HK-2 (cell line): ENCODE results near the gene TRIM9.

ENCODE experiments used
- DNase-seq: peaks from one replicate; pipeline ENCODE4 v3.0.0-alpha.2; 2018; ENCODE audit not compliant: unreplicated experiment

Gene TRIM9

DNA sequence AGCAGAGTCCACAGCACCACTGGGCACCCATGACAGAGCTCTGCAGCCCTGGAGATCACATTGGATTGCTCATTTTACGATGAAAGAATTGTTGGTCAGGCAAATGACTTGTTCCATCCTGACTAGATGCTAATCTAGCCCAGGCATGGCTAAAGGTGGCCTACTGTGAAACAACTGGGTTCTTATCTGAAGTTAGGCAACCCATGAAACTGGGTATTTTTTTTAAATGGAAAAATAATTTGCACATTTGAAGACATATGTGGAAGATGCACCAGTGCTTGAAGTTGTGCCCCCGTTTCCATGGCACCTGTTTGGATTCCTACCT, 158.9 kb downstream of the TRIM9 start:
- DNase-seq: no peak

DNA sequence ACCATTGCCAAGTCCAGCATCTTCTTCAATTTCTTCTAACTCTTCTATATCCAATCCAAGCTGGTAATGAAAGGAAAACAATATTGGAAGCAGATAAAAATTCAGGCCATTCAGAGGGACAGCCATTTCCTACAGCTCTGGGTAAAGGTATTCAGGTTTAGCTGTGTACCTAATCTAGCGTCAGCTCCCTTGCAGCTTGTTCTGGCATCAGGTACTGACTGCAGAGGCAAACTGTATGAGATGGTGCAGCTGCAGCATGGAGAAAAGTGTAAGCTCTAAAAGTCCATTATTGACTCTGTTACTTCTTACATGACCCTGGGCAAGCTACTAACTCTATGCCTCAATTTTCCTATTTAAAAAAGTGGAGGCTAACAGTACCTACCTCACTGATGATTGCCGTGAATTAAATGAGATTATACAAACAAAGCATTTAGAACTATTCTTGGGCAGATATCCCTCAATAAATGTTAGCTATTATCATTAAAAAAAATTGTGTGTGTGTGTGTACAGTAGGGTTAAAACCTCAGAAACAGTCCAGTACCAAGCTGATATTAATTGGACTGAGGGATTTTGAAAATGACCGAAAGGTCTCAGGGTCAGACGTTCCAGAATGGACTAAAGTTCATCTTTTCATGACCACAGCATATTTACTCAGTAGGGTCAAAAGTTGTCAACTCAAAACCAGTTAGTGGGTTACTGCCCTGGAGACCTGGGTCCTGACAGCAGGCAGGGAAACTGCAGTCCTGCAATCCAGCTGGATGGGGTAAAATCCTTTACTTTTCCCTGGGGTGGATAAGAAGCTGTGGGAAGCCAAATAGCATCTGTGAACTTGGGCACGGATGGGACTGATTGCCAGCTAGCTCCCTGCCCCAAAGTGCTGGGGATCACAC, 159.5 kb downstream of the TRIM9 start:
- DNase-seq: no peak

DNA sequence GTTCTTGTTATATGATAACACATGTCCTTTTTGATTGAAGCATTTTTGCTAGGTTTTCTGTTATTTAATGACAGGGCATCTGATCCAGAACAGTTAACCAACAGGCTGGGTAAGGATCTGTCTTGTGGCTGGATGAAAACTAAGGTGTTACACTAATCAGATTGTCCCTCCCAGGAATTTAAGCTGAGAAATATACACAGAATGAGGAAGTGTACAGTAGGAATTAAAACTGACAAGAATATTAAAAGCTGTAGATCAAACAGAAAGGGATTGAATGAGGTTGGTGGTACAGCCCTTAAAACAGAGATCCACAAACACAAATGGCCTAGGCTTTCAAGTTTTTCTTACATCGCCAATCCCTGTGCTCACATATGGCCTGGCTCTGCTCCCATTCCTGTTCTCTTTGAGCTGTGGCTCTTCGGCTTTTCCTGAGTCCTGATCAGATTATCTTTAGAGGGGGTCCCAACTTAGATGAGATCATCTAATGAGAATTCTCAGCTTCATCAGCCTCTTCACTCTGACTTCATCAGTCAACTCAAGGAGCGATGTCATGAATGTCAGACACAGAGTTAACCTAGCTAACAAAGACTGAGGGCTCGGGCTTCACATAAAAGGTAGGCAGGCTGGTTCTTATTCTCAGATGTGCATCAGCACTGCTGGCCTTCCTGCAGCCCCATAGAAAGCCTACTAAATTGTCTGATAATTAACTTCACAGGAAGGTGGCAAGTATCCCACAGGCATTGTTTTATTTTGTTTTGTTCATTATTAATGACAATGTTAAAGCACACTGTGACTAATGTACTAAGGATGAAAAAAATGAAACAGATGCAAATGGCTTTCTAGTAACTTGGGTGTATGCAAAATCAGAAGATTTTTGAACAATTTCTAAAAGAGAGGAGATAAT, 162.1 kb downstream of the TRIM9 start:
- no peak for DNase-seq

DNA sequence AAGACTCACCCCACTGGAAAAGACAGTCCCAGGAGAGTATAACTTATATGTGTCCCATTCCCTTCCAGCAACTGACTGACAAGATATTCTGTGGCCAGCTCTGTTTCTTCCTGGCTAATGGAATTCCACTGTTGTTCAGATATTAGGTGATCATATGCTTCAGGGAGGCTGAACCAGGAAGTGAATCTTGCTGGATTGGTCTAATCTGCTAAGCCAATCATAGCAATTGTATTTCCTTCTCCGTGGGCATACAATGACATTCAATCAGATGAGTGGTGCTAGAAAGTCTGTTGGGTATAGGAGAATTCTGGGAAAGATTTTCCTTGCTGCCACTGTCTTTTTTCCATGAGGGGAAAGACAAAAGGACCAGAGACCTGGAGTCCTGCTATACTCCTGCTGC, 162.7 kb downstream of the TRIM9 start:
- DNase-seq: no peak

DNA sequence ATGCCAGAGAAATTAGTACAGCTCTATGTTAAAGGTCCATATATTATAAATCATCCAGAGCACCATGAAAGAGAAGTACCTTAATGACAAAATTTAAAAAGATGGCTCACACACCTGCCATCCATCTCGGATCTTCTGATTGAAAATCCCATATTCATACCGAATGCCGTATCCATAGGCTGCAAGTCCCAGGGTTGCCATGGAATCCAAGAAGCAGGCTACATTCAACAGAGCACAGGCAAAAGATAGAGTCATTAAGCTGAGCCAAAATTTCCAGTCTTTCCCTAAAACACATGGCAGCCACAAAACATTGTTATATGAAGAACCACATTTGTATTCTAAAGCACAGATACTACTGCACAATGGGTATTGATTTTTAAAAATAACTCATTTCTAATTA, 163.3 kb downstream of the TRIM9 start:
- no peak for DNase-seq

DNA sequence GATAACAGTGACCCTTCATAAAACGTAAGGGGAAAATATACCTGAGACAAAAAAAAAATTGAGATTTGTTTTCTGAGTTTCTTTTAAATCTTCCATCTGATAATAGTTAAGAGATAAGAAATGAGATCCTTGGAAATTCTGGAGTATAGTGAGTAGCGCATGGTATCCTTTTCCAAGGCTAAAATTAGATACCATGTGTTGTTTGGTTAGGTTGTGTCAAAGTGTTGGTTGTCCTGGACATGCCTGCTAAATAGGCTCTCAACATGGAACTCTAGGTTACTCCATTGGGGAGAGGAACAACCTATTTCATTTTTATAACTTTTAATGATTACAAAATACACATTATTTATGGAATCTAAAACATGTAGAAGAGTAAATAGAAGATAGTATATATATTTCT, 165.4 kb downstream of the TRIM9 start:
- no peak for DNase-seq

DNA sequence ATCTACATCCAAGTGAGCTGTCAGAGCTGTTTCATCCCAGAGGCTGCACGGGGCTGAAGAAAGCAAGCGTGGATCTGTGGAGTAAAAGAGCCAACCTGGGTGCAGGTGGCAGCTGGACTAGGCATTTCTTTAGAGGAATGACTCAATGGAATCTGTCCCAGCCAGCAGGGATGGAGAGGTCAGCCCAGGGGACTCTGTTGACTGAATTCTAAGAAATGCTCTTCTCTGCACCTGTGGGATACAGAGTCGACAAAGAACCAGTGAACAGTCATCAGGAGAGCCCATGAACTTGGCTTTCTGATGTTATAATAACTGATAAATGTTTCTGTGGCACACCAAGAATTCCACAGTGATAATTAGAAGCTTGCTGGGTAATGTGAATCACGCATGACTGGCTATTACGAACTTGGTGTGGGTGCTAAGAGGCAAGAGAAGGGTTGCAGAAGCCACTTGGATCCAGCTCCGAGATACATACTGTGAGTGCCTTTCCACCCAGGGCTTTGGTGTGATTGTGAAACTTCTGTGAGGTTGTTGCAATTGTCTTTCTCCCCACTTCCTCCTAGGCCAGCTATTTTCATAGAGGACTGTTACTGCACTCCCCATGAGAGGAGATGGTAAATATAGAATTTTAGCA, 166.8 kb downstream of the TRIM9 start:
- DNase-seq: no peak

DNA sequence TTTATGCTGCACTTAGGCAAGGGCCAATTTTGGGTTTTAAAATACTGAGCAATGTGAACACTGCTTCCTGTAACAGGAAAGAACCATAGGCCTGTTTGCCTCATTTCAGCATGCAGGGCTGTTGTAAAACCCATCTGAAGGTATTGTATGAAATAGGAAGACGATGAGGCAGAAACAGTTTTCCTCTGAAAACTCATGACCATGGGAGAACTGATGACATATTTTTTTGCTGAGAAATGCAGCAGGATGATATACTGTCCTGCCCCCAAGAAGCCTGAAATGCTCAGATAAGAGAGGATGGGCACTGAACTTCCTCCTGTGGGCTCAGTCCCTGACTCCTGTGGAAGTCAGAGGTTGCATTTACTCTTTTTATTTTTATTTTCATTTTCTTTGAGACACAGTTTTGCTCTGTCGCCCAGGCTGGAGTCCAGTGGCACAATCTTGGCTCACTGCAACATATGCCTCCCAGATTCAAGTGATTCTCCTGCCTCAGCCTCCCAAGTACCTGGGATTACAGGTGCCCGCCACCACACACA, 168.0 kb downstream of the TRIM9 start:
- DNase-seq: no peak
